OCI-LY3 (cell line): ENCODE measurements around the gene EOLA1.
A peak's percentile ranks its signal among the peaks of the same experiment; 100 is the strongest.
"Not testable (repeated sequence)": the region's sequence is repeated elsewhere in the genome, so short reads cannot be mapped to it uniquely, and the experiment has no call there.

Experiments
- H2AFZ ChIP-seq: fragments of 200-600, 300-600 bp; shearing (Covaris generic); 2 replicates; pipeline ENCODE4 v1.6.0; 2014; ENCODE audit warnings: antibody characterized with exemption, low read depth, low read length
- H3K27ac ChIP-seq: fragments of 200-600, 300-600 bp; sonication (generic); 2 replicates; pipeline ENCODE4 v1.5.1; 2014; ENCODE audit warnings: mild to moderate bottlenecking, low read length, moderate library complexity, mixed read lengths
- H3K27me3 ChIP-seq: fragments of 200-600, 300-600 bp; sonication (generic); 2 replicates; pipeline ENCODE4 v1.6.1; 2014; ENCODE audit warnings: low read depth, low read length, mixed read lengths
- H3K36me3 ChIP-seq: fragments of 200-600, 300-600 bp; sonication (generic); replicated peaks from 2 replicates; pipeline ENCODE3; 2014; ENCODE audit warnings: low read depth, low read length, mixed read lengths
- H3K4me1 ChIP-seq: fragments of 300-600, 200-600 bp; sonication (generic); 2 replicates; pipeline ENCODE4 v1.6.1; 2014; ENCODE audit warnings: low read length, mixed read lengths
- H3K4me2 ChIP-seq: fragments of 200-600, 300-600 bp; sonication (generic); 2 replicates; pipeline ENCODE4 v1.6.1; 2014; ENCODE audit warnings: low read length, mixed read lengths
- H3K4me3 ChIP-seq: fragments of 300-600, 200-600 bp; sonication (generic); 2 replicates; pipeline ENCODE4 v1.5.1; 2014; ENCODE audit warnings: antibody characterized with exemption, mild to moderate bottlenecking, low read length, moderate library complexity
- H3K79me2 ChIP-seq: fragments of 300-600, 200-600 bp; shearing (Covaris generic); 2 replicates; pipeline ENCODE4 v1.6.1; 2014; ENCODE audit warnings: mild to moderate bottlenecking, low read length, mixed read lengths
- H3K9ac ChIP-seq: fragments of 300-600, 200-600 bp; shearing (Covaris generic); 2 replicates; pipeline ENCODE4 v1.6.0; 2014; ENCODE audit warnings: mild to moderate bottlenecking, low read length, moderate library complexity
- H3K9me3 ChIP-seq: fragments of 200-600, 300-600 bp; shearing (Covaris generic); 2 replicates; pipeline ENCODE4 v1.6.1; 2014; ENCODE audit warnings: low read length, mixed read lengths; ENCODE audit not compliant: insufficient read depth
- H4K20me1 ChIP-seq: fragments of 200-600, 300-600 bp; sonication (generic); 2 replicates; pipeline ENCODE4 v1.6.1; 2016; ENCODE audit warnings: low read length, mixed read lengths; ENCODE audit not compliant: insufficient read depth
- CTCF ChIP-seq: fragments of 200-600, 300-600 bp; sonication (generic); IDR thresholded peaks from 2 replicates; pipeline ENCODE4 v1.5.1; 2014; ENCODE audit warnings: antibody characterized with exemption, low read length, low read depth
- EZH2phosphoT487 ChIP-seq: fragments of 200-600 bp; shearing (Covaris generic); IDR thresholded peaks from 2 replicates; pipeline ENCODE4 v1.6.1; 2018; ENCODE audit warnings: antibody characterized with exemption, mixed run types, low read depth

EOLA1 gene

GRCh38 chrX:149515954-149516602, 24.7 kb upstream of the EOLA1 start:
- H2AFZ ChIP-seq: no peak overlapping the region
- peak overlapping the region; percentile 20 for H3K4me2 ChIP-seq
- H3K9ac ChIP-seq: no peak overlapping the region

GRCh38 chrX:149516604-149517003, 24.2 kb upstream of the EOLA1 start:
- Histone ChIP-seq H4K20me1 (no peaks in the 10 kb centered on the region), H3K36me3 (no peaks in the 10 kb centered on the region), H2AFZ (no peak overlapping the region), H3K4me1 (peaks cover 17% of the 10 kb centered on the region), H3K27ac (no peak overlapping the region), H3K9me3 (no peaks in the 10 kb centered on the region), H3K79me2 (no peaks in the 10 kb centered on the region), H3K4me2 (peak overlapping the region; percentile 20; the same call in 1 of the 2 replicates), H3K9ac (no peak overlapping the region), H3K27me3 (no peaks in the 10 kb centered on the region; the same call in 1 of the 2 replicates), H3K4me3 (no peak overlapping the region)
- TF ChIP-seq EZH2phosphoT487 (no peak), CTCF (no peak)

More at GRCh38 chrX:149515954-149516602, 24.7 kb upstream of the EOLA1 start:
- no peaks in the 10 kb centered on the region; the same call in 1 of the 2 replicates for H3K27me3 ChIP-seq
- H3K79me2 ChIP-seq: no peaks in the 10 kb centered on the region
- no peaks in the 10 kb centered on the region for H4K20me1 ChIP-seq
- H3K4me3 ChIP-seq: no peak overlapping the region
- H3K4me1 ChIP-seq: peaks cover 17% of the 10 kb centered on the region
- H3K36me3 ChIP-seq: no peaks in the 10 kb centered on the region
- H3K9me3 ChIP-seq: no peaks in the 10 kb centered on the region
- H3K27ac ChIP-seq: no peak overlapping the region
- TF ChIP-seq CTCF (no peak), EZH2phosphoT487 (no peak)

- no peaks in the 10 kb centered on the region for H3K36me3 ChIP-seq
- no peak overlapping the region for H2AFZ ChIP-seq
- peaks cover 14% of the 10 kb centered on the region for H3K4me1 ChIP-seq
- H3K9me3 ChIP-seq: no peaks in the 10 kb centered on the region
- H3K4me2 ChIP-seq: no peak overlapping the region
- no peak overlapping the region for H3K27ac ChIP-seq
- H3K9ac ChIP-seq: no peak overlapping the region
- TF ChIP-seq EZH2phosphoT487 (no peak), CTCF (no peak)
- no peaks in the 10 kb centered on the region; the same call in 1 of the 2 replicates for H3K27me3 ChIP-seq
- no peaks in the 10 kb centered on the region for H4K20me1 ChIP-seq
- no peak overlapping the region for H3K4me3 ChIP-seq
- H3K79me2 ChIP-seq: no peaks in the 10 kb centered on the region
Measured at GRCh38 chrX:149517308-149517707, 23.5 kb upstream of the EOLA1 start.

GRCh38 chrX:149518236-149518635, 22.6 kb upstream of the EOLA1 start:
- H3K4me1 ChIP-seq: peaks cover 9% of the 10 kb centered on the region
- no peaks in the 10 kb centered on the region for H3K9me3 ChIP-seq
- TF ChIP-seq EZH2phosphoT487 (no peak), CTCF (no peak)
- no peak overlapping the region for H3K27ac ChIP-seq
- no peaks in the 10 kb centered on the region; the same call in 1 of the 2 replicates for H3K27me3 ChIP-seq
- no peaks in the 10 kb centered on the region for H4K20me1 ChIP-seq
- H3K4me2 ChIP-seq: no peak overlapping the region
- H2AFZ ChIP-seq: no peak overlapping the region
- no peak overlapping the region for H3K9ac ChIP-seq
- H3K36me3 ChIP-seq: no peaks in the 10 kb centered on the region
- no peaks in the 10 kb centered on the region for H3K79me2 ChIP-seq
- no peak overlapping the region for H3K4me3 ChIP-seq

- H3K9ac ChIP-seq, H3K27ac ChIP-seq, H4K20me1 ChIP-seq, H3K9me3 ChIP-seq, H3K4me3 ChIP-seq, H2AFZ ChIP-seq, H3K79me2 ChIP-seq, H3K4me2 ChIP-seq, H3K27me3 ChIP-seq, H3K36me3 ChIP-seq: not testable (repeated sequence)
- peaks cover 20% of the 10 kb centered on the region for H3K4me1 ChIP-seq
Measured at GRCh38 chrX:149520636-149521277, 20.1 kb upstream of the EOLA1 start.
